DMS114 treated with DMSO at 0.1 percent for 48 hours (cell line): Measurements from ENCODE around the gene PLCB2.
A peak's percentile ranks its signal among the peaks of the same experiment; 100 is the strongest.

Source experiments
- DNase-seq: peaks from one replicate; lab custom pipeline; 2025; ENCODE audit not compliant: unreplicated experiment; lab: John Stamatoyannopoulos, UW

Gene PLCB2

GRCh38 chr15:40340740-40341400, 33.1 kb upstream of the PLCB2 start, which contains the start of gene CCDC9B:
Gene CCDC9B, minus strand, starts transcription at chr15:40340939. Its CDS starts 120 bp downstream, at chr15:40340819.
- no peak for DNase-seq

DNA sequence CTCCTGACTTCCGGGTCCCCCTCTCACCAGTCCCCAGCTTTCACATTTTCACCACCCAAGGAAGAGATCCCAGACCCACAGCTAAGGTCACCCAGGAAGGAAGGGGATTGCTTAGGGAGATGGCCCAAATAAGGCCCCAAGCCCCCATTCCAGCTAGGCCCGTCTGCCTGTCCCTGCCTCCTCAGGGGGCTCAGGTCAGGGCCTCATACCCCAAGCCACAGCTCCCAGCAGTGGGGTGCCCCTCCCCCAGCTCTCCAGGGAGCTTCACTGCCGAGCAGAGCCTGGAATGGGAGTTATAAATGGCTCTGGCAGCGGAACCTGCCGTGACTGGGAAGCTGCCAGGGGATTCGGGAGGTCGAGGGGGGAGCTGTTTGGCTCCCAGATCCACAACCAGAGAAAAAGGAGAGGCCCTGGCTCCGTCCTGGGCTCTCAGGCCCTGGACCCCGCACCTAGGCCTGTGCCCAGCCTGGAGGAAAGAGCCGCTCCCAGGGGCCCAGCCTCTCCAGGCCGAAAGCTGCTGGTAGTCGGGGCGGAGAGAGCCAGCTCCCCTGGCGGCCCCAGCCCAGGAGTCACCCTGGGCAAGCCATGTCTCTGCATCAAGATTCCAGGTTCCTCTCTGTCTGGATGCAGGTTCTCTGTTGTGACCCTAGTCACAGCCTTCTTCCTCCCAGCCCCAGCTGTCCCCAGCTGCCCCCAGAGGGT, 32.5 kb upstream of the PLCB2 start:
- no peak for DNase-seq

DNA sequence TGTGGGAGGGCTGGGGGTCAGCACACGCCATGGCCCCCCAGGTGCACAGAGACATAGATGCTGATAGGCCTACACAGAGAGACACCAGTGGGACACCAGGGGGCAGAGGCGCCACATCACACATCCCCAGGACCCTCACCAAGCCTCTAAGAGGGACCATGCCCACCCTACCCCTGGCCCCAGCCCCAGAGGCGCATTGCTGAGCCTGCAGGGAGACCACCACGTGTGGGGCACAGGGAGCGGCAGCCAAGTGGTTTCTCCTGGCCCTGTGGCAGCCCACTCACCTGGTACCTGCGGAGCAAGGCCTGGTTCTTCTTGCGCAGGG, 31.8 kb upstream of the PLCB2 start:
- DNase-seq: no peak

GRCh38 chr15:40338921-40339620, 31.3 kb upstream of the PLCB2 start:
- no peak for DNase-seq

GRCh38 chr15:40338041-40338657, 30.4 kb upstream of the PLCB2 start:
- DNase-seq: peak; percentile 63

GRCh38 chr15:40337597-40337996, 29.9 kb upstream of the PLCB2 start:
- DNase-seq: no peak

- no peak for DNase-seq
These were observed 29.0 kb upstream of the PLCB2 start for GRCh38 chr15:40336744-40337122.

- no peak for DNase-seq
These were observed 28.4 kb upstream of the PLCB2 start for GRCh38 chr15:40335938-40336743.

GRCh38 chr15:40334941-40335795, 27.4 kb upstream of the PLCB2 start:
- no peak for DNase-seq

DNA sequence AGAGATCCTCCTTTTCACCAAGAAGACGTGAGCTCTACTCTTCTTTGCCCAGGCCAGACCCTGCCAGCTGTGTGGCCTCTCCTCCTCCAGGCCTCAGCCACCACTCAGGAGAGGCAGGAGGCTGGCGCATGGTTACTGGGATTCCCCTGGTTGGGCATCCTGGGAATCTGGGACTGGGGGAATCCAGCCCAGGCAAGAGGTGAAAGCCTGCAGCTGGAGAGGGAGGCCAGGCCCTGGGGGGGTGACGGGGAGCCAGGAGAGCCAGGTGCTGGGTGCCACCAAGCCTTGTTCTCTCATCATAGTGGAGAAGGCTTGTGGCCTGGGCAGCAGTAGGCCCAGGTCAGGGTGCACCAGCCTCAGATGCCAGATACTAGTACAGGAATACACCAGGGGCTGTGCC, 26.8 kb upstream of the PLCB2 start:
- no peak for DNase-seq

GRCh38 chr15:40333922-40334492, 26.3 kb upstream of the PLCB2 start:
- DNase-seq: no peak

- DNase-seq: no peak
These were observed 24.5 kb upstream of the PLCB2 start for GRCh38 chr15:40332113-40332781.

GRCh38 chr15:40331637-40332036, 23.9 kb upstream of the PLCB2 start:
- no peak for DNase-seq

- no peak for DNase-seq
These were observed 23.3 kb upstream of the PLCB2 start for GRCh38 chr15:40331026-40331425.

GRCh38 chr15:40330368-40330836, 22.7 kb upstream of the PLCB2 start:
- no peak for DNase-seq

GRCh38 chr15:40329804-40330203, 22.1 kb upstream of the PLCB2 start:
- no peak for DNase-seq

- DNase-seq: no peak
These were observed 21.0 kb upstream of the PLCB2 start for GRCh38 chr15:40328751-40329150.

DNA sequence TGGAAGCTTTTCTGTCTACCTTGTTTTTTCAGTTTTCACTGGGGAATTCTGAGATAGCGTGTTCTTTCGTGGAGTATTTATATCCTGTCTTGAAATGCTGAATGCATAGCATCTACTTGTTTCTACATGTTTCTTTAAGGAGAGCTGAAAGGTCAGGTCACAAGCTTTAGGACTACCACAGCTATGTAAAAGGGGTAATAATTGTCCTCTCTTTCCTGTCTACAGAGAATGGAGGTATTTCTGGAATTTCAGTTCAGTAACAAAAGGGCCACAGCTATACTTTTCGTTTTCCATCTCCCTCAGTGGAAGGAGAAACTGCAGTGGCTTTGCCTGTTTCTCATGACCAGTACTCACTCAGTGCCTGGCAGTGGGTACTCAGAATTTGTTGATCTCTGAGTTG, 20.4 kb upstream of the PLCB2 start:
- no peak for DNase-seq

- no peak for DNase-seq
These were observed 19.7 kb upstream of the PLCB2 start for GRCh38 chr15:40327457-40327856.
